HepG2 (cell line): ENCODE data around the gene P3H3. TPM values are rescaled to one million over a fixed set of nuclear protein-coding genes. Genes with fewer than 3 reads are reported as not detected.

ENCODE experiments used
- ATAC-seq: fragments of 200-7000 bp; cut with Tn5 transposase; 3 replicates; pipeline ENCODE4 v1.9.1; 2020; ENCODE audit warnings: mild to moderate bottlenecking, moderate library complexity
- BruUV-seq: library from RNA; stranded (reverse); fragments of 400-500 nt; replicated peaks from 2 replicates; lab custom pipeline; 2021; lab: Mats Ljungman, UMichigan
- CTCF ChIA-PET: fragments of 300-600 bp; formaldehyde crosslinking; extraction: SDS; loops from one replicate; lab custom pipeline; 2021; ENCODE audit warnings: low total read pairs, inconsistent platforms, low intra/inter-chr PET ratio; lab: Yijun Ruan, JAX
- POLR2A ChIA-PET: fragments of 350-600 bp; sonication (Branson Sonifier 250); formaldehyde crosslinking; loops from one replicate; lab custom pipeline; 2020; ENCODE audit warnings: antibody characterized with exemption, inconsistent platforms; lab: Yijun Ruan, JAX
- DNase-seq: peaks from one replicate; pipeline ENCODE4 v3.0.0-alpha.2; 2015; ENCODE audit warnings: low spot score
- FAIRE-seq: peaks from 3 replicates; lab custom pipeline; 2011; peaks lifted over from hg19 to GRCh38; lab: Jason Lieb, UNC
- H2AFZ ChIP-seq: one replicate; pipeline ENCODE4 v1.6.1; 2011; ENCODE audit warnings: low read length, inconsistent platforms
- H3K27ac ChIP-seq: fragments of 300-600 bp; 3 replicates; pipeline ENCODE4 v1.8.0; 2011; ENCODE audit warnings: mixed run types, mild to moderate bottlenecking, mixed read lengths, low read length, inconsistent platforms; ENCODE audit not compliant: insufficient read depth; ENCODE audit errors: extremely low read length
- H3K27me3 ChIP-seq, 2 experiments: fragments of 200-600 bp in 1 of 2; 2 replicates in 1 of 2; 3 replicates in 1 of 2; pipeline versions ENCODE4 v1.6.0 to v1.8.0; 2011; ENCODE audit warnings: low read length in 2 of 2, mild to moderate bottlenecking in 2 of 2, moderate library complexity in 2 of 2, inconsistent platforms in 1 of 2; ENCODE audit not compliant: insufficient read depth in 2 of 2, control insufficient read depth in 1 of 2
- H3K36me3 ChIP-seq, 2 experiments: fragments of 200-600 bp in 1 of 2; replicated peaks in 1 of 2; 2 replicates in 1 of 2; 3 replicates in 1 of 2; pipeline versions ENCODE4 v1.5.1 to v1.8.0; 2011; ENCODE audit warnings: low read length in 2 of 2, inconsistent platforms in 1 of 2; ENCODE audit not compliant: insufficient read depth in 2 of 2, control insufficient read depth in 1 of 2
- H3K4me1 ChIP-seq: 2 replicates; pipeline ENCODE4 v1.5.1; 2012; ENCODE audit warnings: low read length, inconsistent platforms; ENCODE audit not compliant: insufficient read depth
- H3K4me2 ChIP-seq: 2 replicates; pipeline ENCODE4 v1.6.0; 2011; ENCODE audit warnings: low read depth, low read length, inconsistent platforms
- H3K4me3 ChIP-seq, 3 experiments: fragments of 200-600 bp in 1 of 3; sonication (generic), shearing (Covaris generic) in 1 of 3; replicated peaks in 1 of 3; 2 replicates each; pipeline ENCODE4 v1.5.1; 2011 to 2016; ENCODE audit warnings: low read length in 3 of 3, inconsistent platforms in 2 of 3, low read depth in 2 of 3, mild to moderate bottlenecking in 2 of 3, control low read depth in 1 of 3, mixed read lengths in 1 of 3; ENCODE audit not compliant: insufficient read depth in 1 of 3
- H3K79me2 ChIP-seq: one replicate; pipeline ENCODE4 v1.6.1; 2011; ENCODE audit warnings: low read length, inconsistent platforms; ENCODE audit not compliant: insufficient read depth
- H3K9ac ChIP-seq: 2 replicates; pipeline ENCODE4 v1.6.0; 2011; ENCODE audit warnings: mild to moderate bottlenecking, low read depth, low read length, inconsistent platforms; ENCODE audit not compliant: insufficient read depth
- H3K9me3 ChIP-seq: 2 replicates; pipeline ENCODE4 v1.5.1; 2012; ENCODE audit warnings: mild to moderate bottlenecking, low read length
- H4K20me1 ChIP-seq: 2 replicates; pipeline ENCODE4 v1.6.0; 2011; ENCODE audit warnings: inconsistent platforms, mild to moderate bottlenecking, low read length, moderate library complexity; ENCODE audit not compliant: insufficient read depth
- ARNT ChIP-seq: fragments of 450-650 bp; IDR thresholded peaks from 2 replicates; pipeline ENCODE4 v1.6.1; 2017
- CSRNP2 ChIP-seq: sonication (generic); formaldehyde crosslinking; conservative IDR thresholded peaks from 2 replicates; pipeline ENCODE4 v1.8.0; 2022; ENCODE audit warnings: low read depth, missing genetic modification reagents
- MAZ ChIP-seq, 2 experiments: sonication (generic) in 1 of 2; formaldehyde crosslinking in 1 of 2; IDR thresholded peaks; 2 replicates each; pipeline versions ENCODE4 v1.5.0 to v1.6.1; 2012 to 2020; ENCODE audit warnings: low read depth in 2 of 2, mild to moderate bottlenecking in 2 of 2, borderline replicate concordance in 1 of 2, improper control_type of control experiment in 1 of 2, low read length in 1 of 2, missing genetic modification reagents in 1 of 2, moderate library complexity in 1 of 2
- MBD4 ChIP-seq: IDR thresholded peaks from 2 replicates; pipeline ENCODE4 v1.6.1; 2012; ENCODE audit warnings: low read length, inconsistent platforms, borderline replicate concordance
- SMC3 ChIP-seq: IDR thresholded peaks from 2 replicates; pipeline ENCODE4 v1.6.1; 2011; ENCODE audit warnings: low read length, improper control_type of control experiment
- TOE1 ChIP-seq: sonication (generic); formaldehyde crosslinking; IDR thresholded peaks from 2 replicates; pipeline ENCODE4 v1.4.0; 2020; ENCODE audit warnings: mild to moderate bottlenecking, missing genetic modification reagents
- ZFP36 ChIP-seq: fragments of 150-350 bp; IDR thresholded peaks from 2 replicates; pipeline ENCODE4 v1.6.1; 2018; ENCODE audit warnings: borderline replicate concordance, low read length, low read depth; ENCODE audit not compliant: partially characterized antibody
- ZNF260 ChIP-seq: sonication (generic); formaldehyde crosslinking; IDR thresholded peaks from 2 replicates; pipeline ENCODE4 v1.4.0; 2020; ENCODE audit warnings: missing genetic modification reagents, low read depth, mild to moderate bottlenecking, borderline replicate concordance
- ZNF264 ChIP-seq: sonication (generic); formaldehyde crosslinking; IDR thresholded peaks from 2 replicates; pipeline ENCODE4 v1.4.0; 2020; ENCODE audit warnings: missing genetic modification reagents
- ZNF468 ChIP-seq: sonication (generic); formaldehyde crosslinking; IDR thresholded peaks from 2 replicates; pipeline ENCODE4 v1.8.0; 2022; ENCODE audit warnings: mild to moderate bottlenecking, moderate library complexity, missing genetic modification reagents
- ZNF547 ChIP-seq: sonication (generic); formaldehyde crosslinking; IDR thresholded peaks from 2 replicates; pipeline ENCODE4 v1.5.1; 2020; ENCODE audit warnings: mild to moderate bottlenecking, missing genetic modification reagents
- ZNF629 ChIP-seq: sonication (generic); formaldehyde crosslinking; conservative IDR thresholded peaks from 2 replicates; pipeline ENCODE4 v1.5.0; 2020; ENCODE audit warnings: missing genetic modification reagents
- ZNF788 ChIP-seq: sonication (generic); formaldehyde crosslinking; IDR thresholded peaks from 2 replicates; pipeline ENCODE4 v1.5.0; 2020; ENCODE audit warnings: mild to moderate bottlenecking, missing genetic modification reagents, borderline replicate concordance
- ZNF850 ChIP-seq: sonication (generic); formaldehyde crosslinking; conservative IDR thresholded peaks from 2 replicates; pipeline ENCODE4 v1.9.0; 2021; ENCODE audit warnings: mild to moderate bottlenecking, missing genetic modification reagents
- WGBS: methylation state at CpG from one replicate; pipeline ENCODE4 v1.1.6; 2017; ENCODE audit warnings: low lambda C conversion rate; 5-methylcytosine and 5-hydroxymethylcytosine counted together
- in situ Hi-C: cut with HindIII; loops from 2 replicates; pipeline ENCODE4 v1.10.0; 2017; ENCODE audit warnings: low pct_unique_long_range_greater_than_20kb; ENCODE audit not compliant: extremely low pct_ligation_motif_present
- intact Hi-C: fragments of 100-400 bp; cut with micrococcal nuclease; formaldehyde crosslinking; loops from one replicate; pipeline ENCODE4 v1.10.0; 2022; ENCODE audit not compliant: unreplicated experiment
- polyA plus RNA-seq, 8 experiments: library from polyadenylated mRNA; depleted of rRNA in 3 of 8; stranded (reverse) in 7 of 8; unstranded in 1 of 8; fragments of >200 nt; fragmentation: Illumina TruSeq in 4 of 8; extraction: Trizol in 4 of 8; gene quantifications; 2 replicates each; pipeline versions ENCODE4 v1.2.1 to v1.2.3, GENCODE V29; 2011 to 2016; ENCODE audit warnings: low read depth in 4 of 8, missing spikeins in 1 of 8, mixed read lengths in 1 of 8; ENCODE audit not compliant: insufficient read depth in 1 of 8
- total RNA-seq, 5 experiments: library from RNA; depleted of rRNA; stranded (reverse); fragments of >200 nt; fragmentation: Illumina TruSeq; extraction: Trizol; gene quantifications; 2 replicates each; pipeline ENCODE4 v1.2.3, GENCODE V29; 2016; ENCODE audit warnings: low read depth in 1 of 5

P3H3 gene
- total and polyA plus RNA-seq, 2 of the 13 experiments (the other 11 are each of a cell fraction or from before 2014, with no cell fraction given), result 20.1 to 20.5 TPM

GRCh38 chr12:6829536-6830220 lies 1.5 kb downstream of the P3H3 start (continued):
- TF ChIP-seq MAZ (IDR thresholded peaks at IDR 0.05; ENCODE audit: borderline replicate concordance, low read depth, low read length) (no peak), MAZ (CRISPR knock-in tag; IDR thresholded peaks at IDR 0.05; ENCODE audit: low read depth) (no peak; the same call in 1 of the 2 replicates)

- H3K9me3 ChIP-seq, result no peaks in the 10 kb centered on the region
- FAIRE-seq, result no peak
- BruUV-seq, result no TSS peak
- peak overlapping the region; percentile 85 for H3K4me2 ChIP-seq
- H3K36me3 ChIP-seq, result peaks cover 14 to 25% of the 10 kb centered on the region in 2 experiments; a peak in 4 of 5 replicates
- intact Hi-C loops, result no loop called here
- in situ Hi-C loops, result no loop called here
- H3K4me1 ChIP-seq, result peaks cover 24% of the 10 kb centered on the region
- WGBS, result 98% methylated on average over 8 of the region's 11 CpGs
- CTCF ChIA-PET, result no interaction called here
- H3K27me3 ChIP-seq, result no peaks in the 10 kb centered on the region
- TF ChIP-seq ARNT, result no peak
- TF ChIP-seq ZFP36, result no peak
- TF ChIP-seq ZNF260 (CRISPR knock-in tag), result no peak
- no peak for TF ChIP-seq ZNF264 (CRISPR knock-in tag)
- TF ChIP-seq TOE1 (CRISPR knock-in tag), result no peak
- TF ChIP-seq ZNF788 (CRISPR knock-in tag), result no peak
- TF ChIP-seq SMC3, result no peak
- TF ChIP-seq ZNF629 (CRISPR knock-in tag), result no peak
- no peak for TF ChIP-seq CSRNP2 (CRISPR knock-in tag)
- no peak for TF ChIP-seq ZNF468 (CRISPR knock-in tag)
- TF ChIP-seq ZNF850 (CRISPR knock-in tag), result no peak
- TF ChIP-seq MBD4, result no peak
- TF ChIP-seq ZNF547, result no peak
- TF ChIP-seq, all 625 proteins: peak for 0
- no peak overlapping the region for H2AFZ ChIP-seq
- peaks cover 16% of the 10 kb centered on the region for H3K79me2 ChIP-seq
- H3K9ac ChIP-seq, result peak overlapping the region; percentile 97
- DNase-seq (no peak), ATAC-seq (no peak)
- POLR2A ChIA-PET, result interaction anchor here (1.0 to 4.7 kb wide), 5 partner anchors 9 to 217 kb away, joined by 3 to 20 read pairs (median 15); partner anchors contain the start of genes CDCA3, COPS7A, GPR162 and MLF2
- H4K20me1 ChIP-seq, result no peaks in the 10 kb centered on the region
- no peak overlapping the region for H3K27ac ChIP-seq
- H3K4me3 ChIP-seq, result peak overlapping the region in 1 of 3 experiments; percentile 100; a peak in 1 of 6 replicates
These were observed 2.2 kb downstream of the P3H3 start for GRCh38 chr12:6830286-6830890.
